ENCODE data around the gene DNM1L.

GRCh38 chr12:32641287-32641901 is 37.7 kb upstream of the DNM1L start:
- TF ChIP-seq CTCF (conservative IDR thresholded peaks at IDR 0.05): no peak
- TF ChIP-seq EZH2 (IDR thresholded peaks at IDR 0.05; ENCODE audit: low read depth): no peak

Data from PC-9 (cell line).